ENCODE data around the gene NOTCH1.

Gene NOTCH1

GRCh38 chr9:136530461-136531089 lies 15.3 kb downstream of the NOTCH1 start:
- TF ChIP-seq, protein P1, sequence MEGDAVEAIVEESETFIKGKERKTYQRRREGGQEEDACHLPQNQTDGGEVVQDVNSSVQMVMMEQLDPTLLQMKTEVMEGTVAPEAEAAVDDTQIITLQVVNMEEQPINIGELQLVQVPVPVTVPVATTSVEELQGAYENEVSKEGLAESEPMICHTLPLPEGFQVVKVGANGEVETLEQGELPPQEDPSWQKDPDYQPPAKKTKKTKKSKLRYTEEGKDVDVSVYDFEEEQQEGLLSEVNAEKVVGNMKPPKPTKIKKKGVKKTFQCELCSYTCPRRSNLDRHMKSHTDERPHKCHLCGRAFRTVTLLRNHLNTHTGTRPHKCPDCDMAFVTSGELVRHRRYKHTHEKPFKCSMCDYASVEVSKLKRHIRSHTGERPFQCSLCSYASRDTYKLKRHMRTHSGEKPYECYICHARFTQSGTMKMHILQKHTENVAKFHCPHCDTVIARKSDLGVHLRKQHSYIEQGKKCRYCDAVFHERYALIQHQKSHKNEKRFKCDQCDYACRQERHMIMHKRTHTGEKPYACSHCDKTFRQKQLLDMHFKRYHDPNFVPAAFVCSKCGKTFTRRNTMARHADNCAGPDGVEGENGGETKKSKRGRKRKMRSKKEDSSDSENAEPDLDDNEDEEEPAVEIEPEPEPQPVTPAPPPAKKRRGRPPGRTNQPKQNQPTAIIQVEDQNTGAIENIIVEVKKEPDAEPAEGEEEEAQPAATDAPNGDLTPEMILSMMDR (conservative IDR thresholded peaks at IDR 0.05) = no peak
- H3K27ac ChIP-seq = no peak overlapping the region

DNA sequence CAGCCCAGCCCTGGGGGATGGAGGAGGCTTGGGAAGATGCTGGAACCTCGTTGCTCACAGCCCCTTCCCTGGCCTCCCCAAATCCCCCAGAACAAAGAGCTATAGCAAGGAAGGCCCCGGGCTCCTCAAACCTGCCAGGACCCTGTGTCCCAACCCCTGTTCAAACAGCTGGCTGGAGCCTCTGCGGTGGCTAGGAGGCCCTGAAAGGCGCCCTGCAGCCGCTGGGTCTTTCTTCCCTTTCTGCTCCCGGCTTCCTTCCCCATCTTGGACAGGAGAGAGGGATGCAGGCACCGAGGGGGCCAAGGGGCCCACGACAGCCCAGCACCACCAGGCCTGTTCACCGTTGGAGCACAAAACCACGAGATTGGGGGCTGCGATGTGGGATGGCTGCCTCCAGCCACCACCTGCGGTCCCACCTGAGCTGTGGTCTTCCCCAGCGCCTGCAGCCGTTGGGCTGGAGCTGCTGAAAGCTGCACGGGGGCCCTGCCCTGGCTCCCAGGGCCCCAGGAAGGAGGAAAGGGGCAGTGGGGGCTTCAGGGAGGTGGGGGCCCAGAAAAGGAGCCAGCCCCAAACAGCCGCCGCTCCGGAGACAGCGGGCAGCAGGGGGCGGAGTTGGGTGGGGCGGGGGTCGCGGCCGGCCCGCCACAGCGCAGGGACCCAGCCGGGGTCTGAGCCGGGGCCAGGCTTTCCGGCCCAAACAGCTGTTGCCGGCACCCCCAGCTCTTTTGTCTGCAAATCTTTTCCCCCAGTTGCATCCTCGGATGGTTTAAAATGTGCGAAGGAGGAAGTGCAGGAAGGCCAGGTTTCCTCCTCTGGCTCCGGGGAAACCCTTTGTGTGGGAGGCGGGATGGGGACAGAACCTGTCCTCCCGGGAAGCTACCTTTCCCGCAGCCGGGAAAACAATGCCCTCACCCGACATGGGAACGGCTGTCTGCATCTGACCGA lies 16.1 kb downstream of the NOTCH1 start:
- H3K27ac ChIP-seq = no peak overlapping the region
- TF ChIP-seq, protein P1 (conservative IDR thresholded peaks at IDR 0.05) = no peak

DNA sequence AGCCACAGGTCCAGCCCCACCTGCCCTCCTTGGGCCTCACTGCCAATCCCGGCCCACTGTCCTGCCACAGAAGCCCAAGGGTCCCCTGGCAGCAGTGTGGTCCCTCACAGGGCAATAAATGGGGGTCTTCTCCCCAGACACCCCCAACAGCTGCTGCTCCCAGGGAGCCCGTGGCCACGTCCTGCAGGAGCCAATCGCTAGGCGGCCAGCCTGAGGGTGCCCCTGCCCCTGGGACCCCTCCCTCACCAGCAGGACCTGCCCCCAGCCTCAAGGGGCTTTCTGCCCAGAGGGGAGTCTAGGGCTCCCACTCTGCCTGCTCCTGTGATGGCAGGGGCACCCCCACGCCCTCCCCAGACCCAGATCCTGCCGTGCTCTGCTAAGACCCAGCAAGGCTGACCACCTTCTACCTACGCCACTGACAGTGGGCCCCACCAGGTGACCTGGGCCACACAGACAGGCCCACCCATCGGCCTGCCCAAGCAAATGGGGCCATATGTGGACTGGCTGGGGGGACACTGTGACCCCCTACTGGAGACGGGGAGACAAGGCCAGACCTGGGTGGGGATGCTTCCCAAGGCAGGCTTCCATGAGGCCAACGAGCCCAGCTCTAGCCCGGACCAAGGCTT lies 17.0 kb downstream of the NOTCH1 start:
- TF ChIP-seq, protein P1 (conservative IDR thresholded peaks at IDR 0.05) = no peak
- no peak overlapping the region for H3K27ac ChIP-seq

GRCh38 chr9:136527721-136528710 lies 17.8 kb downstream of the NOTCH1 start:
- H3K27ac ChIP-seq = no peak overlapping the region

GRCh38 chr9:136527131-136527530 lies 18.7 kb downstream of the NOTCH1 start:
- no peak overlapping the region for H3K27ac ChIP-seq
- TF ChIP-seq, protein P1 (conservative IDR thresholded peaks at IDR 0.05) = no peak

More at GRCh38 chr9:136527721-136528710, 17.8 kb downstream of the NOTCH1 start:
- TF ChIP-seq, protein P1 (conservative IDR thresholded peaks at IDR 0.05) = no peak

GRCh38 chr9:136526625-136527066 lies 19.2 kb downstream of the NOTCH1 start:
- no peak overlapping the region for H3K27ac ChIP-seq
- TF ChIP-seq, protein P1 (conservative IDR thresholded peaks at IDR 0.05) = no peak

Measured in VCaP (cell line).